ENCODE measurements around the gene FRAS1. TPM values are rescaled to one million over a fixed set of nuclear protein-coding genes. Genes with fewer than 3 reads are reported as not detected.

Gene FRAS1
- total and polyA plus RNA-seq, 8 donors, result 15.3 to 48.9 (median 40.4) TPM

DNA sequence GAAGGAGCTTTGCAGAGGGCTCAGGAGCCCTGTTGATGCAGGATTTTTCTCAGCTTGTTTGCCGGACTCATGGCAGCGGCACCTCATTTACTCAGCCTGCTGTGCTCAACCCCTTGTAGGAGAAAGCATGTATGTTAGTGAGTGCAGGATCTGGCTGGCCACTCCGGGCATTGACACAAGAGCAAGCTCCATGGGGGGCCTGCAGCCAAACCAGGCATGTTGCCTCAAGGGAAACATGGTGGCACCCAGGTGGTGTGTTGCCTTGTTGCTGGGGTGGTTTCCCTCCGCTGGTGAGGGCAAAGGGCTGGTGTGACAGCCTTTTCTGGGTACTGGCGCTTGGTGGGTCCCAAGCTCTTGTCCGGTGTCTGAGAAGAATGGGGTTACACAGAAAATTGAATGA lies 305.2 kb downstream of the FRAS1 start:
- Histone ChIP-seq H3K36me3 (no peaks in the 10 kb centered on the region), H3K4me3 (no peak overlapping the region), H3K27me3 (no peaks in the 10 kb centered on the region), H3K9me3 (no peaks in the 10 kb centered on the region), H3K27ac (no peak overlapping the region), H3K4me1 (no peaks in the 10 kb centered on the region)
- intact Hi-C loops (cut with DNase I), result no loop called here
- ATAC-seq (no peak), DNase-seq (no peak)
- TF ChIP-seq, protein P1, sequence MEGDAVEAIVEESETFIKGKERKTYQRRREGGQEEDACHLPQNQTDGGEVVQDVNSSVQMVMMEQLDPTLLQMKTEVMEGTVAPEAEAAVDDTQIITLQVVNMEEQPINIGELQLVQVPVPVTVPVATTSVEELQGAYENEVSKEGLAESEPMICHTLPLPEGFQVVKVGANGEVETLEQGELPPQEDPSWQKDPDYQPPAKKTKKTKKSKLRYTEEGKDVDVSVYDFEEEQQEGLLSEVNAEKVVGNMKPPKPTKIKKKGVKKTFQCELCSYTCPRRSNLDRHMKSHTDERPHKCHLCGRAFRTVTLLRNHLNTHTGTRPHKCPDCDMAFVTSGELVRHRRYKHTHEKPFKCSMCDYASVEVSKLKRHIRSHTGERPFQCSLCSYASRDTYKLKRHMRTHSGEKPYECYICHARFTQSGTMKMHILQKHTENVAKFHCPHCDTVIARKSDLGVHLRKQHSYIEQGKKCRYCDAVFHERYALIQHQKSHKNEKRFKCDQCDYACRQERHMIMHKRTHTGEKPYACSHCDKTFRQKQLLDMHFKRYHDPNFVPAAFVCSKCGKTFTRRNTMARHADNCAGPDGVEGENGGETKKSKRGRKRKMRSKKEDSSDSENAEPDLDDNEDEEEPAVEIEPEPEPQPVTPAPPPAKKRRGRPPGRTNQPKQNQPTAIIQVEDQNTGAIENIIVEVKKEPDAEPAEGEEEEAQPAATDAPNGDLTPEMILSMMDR (IDR thresholded peaks at IDR 0.05), result no peak

DNA sequence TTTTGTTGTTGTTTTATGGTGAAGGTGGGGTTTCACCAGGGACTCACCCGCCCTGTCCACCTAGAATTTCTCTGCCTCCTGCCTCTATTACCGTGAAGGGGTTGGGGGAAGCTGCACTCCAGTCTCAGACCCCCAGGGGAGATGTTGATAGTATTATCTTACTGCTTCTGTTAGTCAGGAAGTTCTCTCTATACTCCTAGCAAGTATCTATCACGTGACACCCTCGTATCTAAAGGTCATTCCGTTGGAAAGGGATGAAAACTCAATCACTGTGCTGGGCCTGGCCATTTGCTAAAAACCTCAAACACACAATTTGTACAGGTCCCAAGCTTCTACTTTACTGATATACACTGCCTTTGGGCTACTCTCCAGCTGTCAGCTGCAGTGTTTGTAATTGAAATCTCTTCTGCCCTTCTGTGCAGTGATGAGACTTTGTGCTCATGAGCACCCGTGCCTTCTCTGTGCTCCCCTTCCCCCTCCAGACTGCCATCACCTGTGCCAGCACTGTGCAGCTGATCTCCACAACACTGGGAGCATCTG lies 306.0 kb downstream of the FRAS1 start:
- DNase-seq, result no peak
- TF ChIP-seq, protein P1 (IDR thresholded peaks at IDR 0.05), result no peak
- ATAC-seq, result no peak
- intact Hi-C loops (cut with DNase I), result no loop called here
- H3K4me1 ChIP-seq, result no peaks in the 10 kb centered on the region
- no peak overlapping the region for H3K4me3 ChIP-seq
- no peaks in the 10 kb centered on the region for H3K9me3 ChIP-seq
- no peaks in the 10 kb centered on the region for H3K27me3 ChIP-seq
- H3K36me3 ChIP-seq, result no peaks in the 10 kb centered on the region
- H3K27ac ChIP-seq, result no peak overlapping the region

DNA sequence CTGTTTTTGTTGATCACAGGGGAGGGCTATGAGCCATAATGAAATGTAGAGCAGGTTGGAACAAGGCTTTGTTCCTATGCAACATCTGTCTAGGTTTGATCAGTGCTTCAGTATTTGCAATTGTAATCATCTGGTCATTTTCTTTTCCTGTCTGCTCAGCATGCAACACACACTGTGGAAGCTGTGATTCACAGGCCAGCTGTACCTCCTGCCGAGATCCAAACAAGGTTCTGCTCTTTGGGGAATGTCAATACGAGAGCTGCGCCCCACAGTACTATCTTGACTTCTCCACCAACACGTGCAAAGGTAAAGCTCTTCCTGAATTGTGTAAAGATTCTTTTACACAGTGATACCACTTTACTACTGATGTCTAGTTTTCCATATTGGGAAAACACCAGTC lies 312.6 kb downstream of the FRAS1 start:
- ATAC-seq, result no peak
- intact Hi-C loops (cut with DNase I), result no loop called here
- TF ChIP-seq, protein P1 (IDR thresholded peaks at IDR 0.05), result no peak
- Histone ChIP-seq H3K4me1 (no peaks in the 10 kb centered on the region), H3K4me3 (no peak overlapping the region), H3K9me3 (no peaks in the 10 kb centered on the region), H3K27ac (no peak overlapping the region), H3K36me3 (no peaks in the 10 kb centered on the region), H3K27me3 (no peaks in the 10 kb centered on the region)
- DNase-seq, result no peak

DNA sequence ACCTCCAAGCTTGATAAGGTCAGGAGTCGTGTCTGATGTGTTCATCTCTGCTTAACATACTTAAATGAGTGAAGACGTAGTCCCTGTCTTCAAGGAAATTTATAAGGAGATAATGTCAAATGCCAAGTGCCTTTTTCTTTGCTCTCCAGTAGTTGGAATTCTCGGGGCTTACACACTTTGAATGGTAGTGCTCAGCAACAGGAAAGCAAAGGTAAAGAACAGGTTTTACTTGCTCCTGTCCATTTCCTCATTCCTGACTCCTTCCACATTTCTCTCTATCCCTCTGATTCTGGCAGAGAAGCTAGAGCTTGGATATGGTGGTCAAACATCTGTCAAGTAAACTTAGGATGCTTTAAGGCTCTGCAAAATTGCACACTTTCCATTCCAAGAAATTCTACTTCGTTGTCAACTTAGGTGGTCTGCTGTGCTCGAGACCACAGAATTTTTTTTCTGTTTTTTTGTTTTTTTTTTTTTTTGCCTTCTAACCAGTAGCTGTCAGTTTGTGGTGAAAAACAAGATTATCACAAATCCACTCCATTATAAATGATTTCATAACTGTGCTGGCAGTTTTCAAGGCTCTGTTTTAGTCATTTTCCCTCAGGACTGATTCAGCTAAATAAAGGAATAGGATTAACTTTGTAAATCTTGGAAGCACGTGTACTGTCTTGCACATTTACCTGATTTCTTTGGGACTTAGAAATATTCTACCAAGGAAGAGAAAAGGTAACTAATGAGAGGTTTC lies 313.7 kb downstream of the FRAS1 start:
- ATAC-seq (peak; percentile 86), DNase-seq (peak in 1 of 4 donors; percentile 53)
- intact Hi-C loops (cut with DNase I), result no loop called here
- Histone ChIP-seq H3K9me3 (no peaks in the 10 kb centered on the region), H3K27me3 (no peaks in the 10 kb centered on the region), H3K27ac (no peak overlapping the region), H3K4me1 (no peaks in the 10 kb centered on the region), H3K4me3 (no peak overlapping the region), H3K36me3 (no peaks in the 10 kb centered on the region)
- TF ChIP-seq, protein P1 (IDR thresholded peaks at IDR 0.05), result no peak

DNA sequence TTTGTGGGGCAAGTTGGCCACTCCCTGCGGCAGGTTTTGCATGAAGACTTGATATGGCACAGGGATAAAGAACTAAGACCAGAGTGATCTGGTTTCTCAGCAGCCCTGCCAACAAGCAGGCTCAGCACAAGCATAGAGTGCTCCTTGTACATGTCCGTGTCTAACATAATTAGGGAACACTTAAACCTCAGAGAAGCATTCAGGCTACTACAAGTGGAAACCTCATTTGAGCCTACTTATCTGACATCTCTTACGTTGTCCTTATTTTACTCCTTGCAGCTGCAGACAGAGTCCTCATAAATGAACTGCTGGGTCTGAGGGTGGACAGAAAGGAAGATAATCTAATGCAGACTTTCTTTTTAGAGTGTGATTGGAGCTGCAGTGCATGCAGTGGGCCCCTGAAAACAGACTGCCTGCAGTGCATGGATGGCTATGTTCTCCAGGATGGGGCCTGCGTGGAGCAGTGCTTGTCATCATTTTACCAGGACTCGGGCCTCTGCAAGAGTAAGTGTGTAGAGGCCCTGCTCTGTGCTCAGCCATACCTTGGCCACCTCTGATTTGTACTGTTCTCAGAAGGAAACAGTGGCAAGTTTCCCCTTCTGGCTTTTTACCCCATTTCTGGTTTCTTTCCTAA lies 315.3 kb downstream of the FRAS1 start:
- Histone ChIP-seq H3K36me3 (no peaks in the 10 kb centered on the region), H3K27me3 (no peaks in the 10 kb centered on the region), H3K4me1 (no peaks in the 10 kb centered on the region), H3K9me3 (no peaks in the 10 kb centered on the region), H3K4me3 (no peak overlapping the region), H3K27ac (no peak overlapping the region)
- ATAC-seq (peak; percentile 60), DNase-seq (no peak)
- intact Hi-C loops (cut with DNase I), result no loop called here
- TF ChIP-seq, protein P1 (IDR thresholded peaks at IDR 0.05), result no peak
